ENCODE results near the gene CDH4. TPM values are rescaled to one million over a fixed set of nuclear protein-coding genes. Genes with fewer than 3 reads are reported as not detected.

CDH4 gene
- 0.12 and 0.29 TPM in 2 replicates for total RNA-seq (2014; rRNA removed; shearing (Covaris generic))

- DNase-seq (ENCODE audit: low read depth), result no peak
Measured at GRCh38 chr20:61251529-61252393, at the start of gene CDH4. CDH4 (plus strand) TSS chr20:61252261.

GRCh38 chr20:61203320-61203719 lies 48.7 kb upstream of the CDH4 start:
- DNase-seq (ENCODE audit: low read depth), result no peak

GRCh38 chr20:61204206-61204605 lies 47.9 kb upstream of the CDH4 start:
- no peak for DNase-seq (ENCODE audit: low read depth)

GRCh38 chr20:61205769-61206168 lies 46.3 kb upstream of the CDH4 start:
- DNase-seq (ENCODE audit: low read depth), result no peak

GRCh38 chr20:61210862-61211261 lies 41.2 kb upstream of the CDH4 start:
- DNase-seq (ENCODE audit: low read depth), result no peak

- no peak for DNase-seq (ENCODE audit: low read depth)
Measured at GRCh38 chr20:61217848-61218247, 34.2 kb upstream of the CDH4 start.

GRCh38 chr20:61219021-61219431 lies 33.0 kb upstream of the CDH4 start:
- peak; percentile 42 for DNase-seq (ENCODE audit: low read depth)

GRCh38 chr20:61220131-61220530 lies 31.9 kb upstream of the CDH4 start:
- no peak for DNase-seq (ENCODE audit: low read depth)

- no peak for DNase-seq (ENCODE audit: low read depth)
Measured at GRCh38 chr20:61220626-61221325, 31.3 kb upstream of the CDH4 start.

- DNase-seq (ENCODE audit: low read depth), result no peak
Measured at GRCh38 chr20:61222699-61223098, 29.4 kb upstream of the CDH4 start.

- no peak for DNase-seq (ENCODE audit: low read depth)
Measured at GRCh38 chr20:61223121-61223520, 28.9 kb upstream of the CDH4 start.

- DNase-seq (ENCODE audit: low read depth), result no peak
Measured at GRCh38 chr20:61230166-61230565, 21.9 kb upstream of the CDH4 start.

- DNase-seq (ENCODE audit: low read depth), result no peak
Measured at GRCh38 chr20:61233590-61233989, 18.5 kb upstream of the CDH4 start.

GRCh38 chr20:61234224-61234890 lies 17.7 kb upstream of the CDH4 start:
- no peak for DNase-seq (ENCODE audit: low read depth)

GRCh38 chr20:61236713-61237112 lies 15.3 kb upstream of the CDH4 start:
- no peak for DNase-seq (ENCODE audit: low read depth)

- DNase-seq (ENCODE audit: low read depth), result no peak
Measured at GRCh38 chr20:61238813-61239212, 13.2 kb upstream of the CDH4 start.

GRCh38 chr20:61240814-61241213 lies 11.2 kb upstream of the CDH4 start:
- no peak for DNase-seq (ENCODE audit: low read depth)

GRCh38 chr20:61244213-61244612 lies 7.8 kb upstream of the CDH4 start:
- DNase-seq (ENCODE audit: low read depth), result no peak

- DNase-seq (ENCODE audit: low read depth), result no peak
Measured at GRCh38 chr20:61246269-61246668, 5.8 kb upstream of the CDH4 start.

GRCh38 chr20:61249626-61250025 lies 2.4 kb upstream of the CDH4 start:
- no peak for DNase-seq (ENCODE audit: low read depth)

- peak; percentile 20 for DNase-seq (ENCODE audit: low read depth)
Measured at GRCh38 chr20:61252601-61253263, 671 bp downstream of the CDH4 start.

GRCh38 chr20:61253264-61253639 lies 1.2 kb downstream of the CDH4 start:
- peak; percentile 22 for DNase-seq (ENCODE audit: low read depth)

Data from RPMI7951 (cell line).